Gastroesophageal sphincter (tissue), 4 donors: ENCODE data around the gene LRRN4CL. TPM values are rescaled to one million over a fixed set of nuclear protein-coding genes. Genes with fewer than 3 reads are reported as not detected.
"Not testable (repeated sequence)": the region's sequence is repeated elsewhere in the genome, so short reads cannot be mapped to it uniquely, and the experiment has no call there.

Experiments used
- ATAC-seq: fragments of 150-250 bp; one replicate; pipeline ENCODE4 v1.9.1; 2016; ENCODE audit warnings: mild to moderate bottlenecking, moderate library complexity
- H3K27ac ChIP-seq, 4 donors: fragments of 200-600 bp; sonication (generic) in 3 of 4; 1 replicate in 3 of 4; 2 replicates in 1 of 4; pipeline ENCODE4 v1.5.1; 2016 to 2019
- H3K27me3 ChIP-seq: fragments of 200-600 bp; sonication (generic); one replicate; pipeline ENCODE4 v1.5.1; 2019
- H3K36me3 ChIP-seq, 2 donors: fragments of 200-600 bp; sonication (generic); one replicate each; pipeline ENCODE4 v1.5.1; 2019; ENCODE audit warnings: control low read depth in 1 of 2
- H3K4me1 ChIP-seq, 3 donors: fragments of 200-600 bp; sonication (generic); 1 replicate in 2 of 3; 2 replicates in 1 of 3; pipeline ENCODE4 v1.5.1; 2016 to 2019; ENCODE audit warnings: control low read depth in 2 of 3
- H3K4me3 ChIP-seq, 2 donors: fragments of 200-600 bp; sonication (generic); one replicate each; pipeline ENCODE4 v1.5.1; 2019; ENCODE audit warnings: mild to moderate bottlenecking in 1 of 2, moderate library complexity in 1 of 2
- H3K9me3 ChIP-seq, 3 donors: fragments of 200-600 bp; sonication (generic); one replicate each; pipeline ENCODE4 v1.5.1; 2017 to 2019; ENCODE audit warnings: control low read depth in 2 of 3
- EP300 ChIP-seq: sonication (generic); formaldehyde crosslinking; IDR thresholded peaks from one replicate; pipeline ENCODE4 v1.6.1; 2017; ENCODE audit warnings: antibody characterized with exemption, mild to moderate bottlenecking
- POLR2A ChIP-seq, 2 donors: fragments of 450-650 bp; IDR thresholded peaks; one replicate each; pipeline ENCODE4 v1.6.1; 2017; ENCODE audit warnings: antibody characterized with exemption in 2 of 2, mild to moderate bottlenecking in 2 of 2, moderate library complexity in 1 of 2
- POLR2AphosphoS5 ChIP-seq: sonication (generic); formaldehyde crosslinking; IDR thresholded peaks from one replicate; pipeline ENCODE4 v1.6.1; 2017; ENCODE audit warnings: antibody characterized with exemption
- WGBS, 2 donors: methylation state at CpG; one replicate each; pipeline ENCODE4 v1.1.5; 2018; ENCODE audit warnings: low coverage in 1 of 2; 5-methylcytosine and 5-hydroxymethylcytosine counted together
- total RNA-seq, 4 donors: library from RNA; depleted of rRNA; stranded (reverse); fragments of >200 nt; gene quantifications; one replicate each; pipeline ENCODE4 v1.1.0, GENCODE V29; 2016
- TF ChIP-seq, protein P1 (sequence below), 4 experiments: fragments of 200-600 bp in 2 of 4; fragments of 450-650 bp in 2 of 4; sonication (generic) in 1 of 4; IDR thresholded peaks; one replicate each; pipeline ENCODE4 v1.5.1; 2017 to 2019; ENCODE audit warnings: antibody characterized with exemption in 4 of 4, mild to moderate bottlenecking in 2 of 4, moderate library complexity in 2 of 4

The LRRN4CL gene
- total RNA-seq, 4 donors from 2014 or later, result 20.1 to 42.1 (median 32.1) TPM

- peaks cover 0 to 27% of the 10 kb centered on the region in 2 donors for H3K36me3 ChIP-seq
- H3K9me3 ChIP-seq, result no peaks in the 10 kb centered on the region
- H3K27ac ChIP-seq, result peak overlapping the region; percentile 34 to 95 (median 92)
- H3K4me1 ChIP-seq, result peaks cover 0 to 50% (median 29%) of the 10 kb centered on the region in 3 donors
- no peaks in the 10 kb centered on the region for H3K27me3 ChIP-seq
- ATAC-seq, result no peak
- 68 to 78% methylated on average over 7 to 8 of the region's 8 CpGs for whole genome bisulfite sequencing, 2 donors
- peak overlapping the region in 1 of 2 donors; percentile 62 for H3K4me3 ChIP-seq
- TF ChIP-seq POLR2A (IDR thresholded peaks at IDR 0.05) (no peak), POLR2AphosphoS5 (no peak), EP300 (no peak)
- TF ChIP-seq, protein P1, sequence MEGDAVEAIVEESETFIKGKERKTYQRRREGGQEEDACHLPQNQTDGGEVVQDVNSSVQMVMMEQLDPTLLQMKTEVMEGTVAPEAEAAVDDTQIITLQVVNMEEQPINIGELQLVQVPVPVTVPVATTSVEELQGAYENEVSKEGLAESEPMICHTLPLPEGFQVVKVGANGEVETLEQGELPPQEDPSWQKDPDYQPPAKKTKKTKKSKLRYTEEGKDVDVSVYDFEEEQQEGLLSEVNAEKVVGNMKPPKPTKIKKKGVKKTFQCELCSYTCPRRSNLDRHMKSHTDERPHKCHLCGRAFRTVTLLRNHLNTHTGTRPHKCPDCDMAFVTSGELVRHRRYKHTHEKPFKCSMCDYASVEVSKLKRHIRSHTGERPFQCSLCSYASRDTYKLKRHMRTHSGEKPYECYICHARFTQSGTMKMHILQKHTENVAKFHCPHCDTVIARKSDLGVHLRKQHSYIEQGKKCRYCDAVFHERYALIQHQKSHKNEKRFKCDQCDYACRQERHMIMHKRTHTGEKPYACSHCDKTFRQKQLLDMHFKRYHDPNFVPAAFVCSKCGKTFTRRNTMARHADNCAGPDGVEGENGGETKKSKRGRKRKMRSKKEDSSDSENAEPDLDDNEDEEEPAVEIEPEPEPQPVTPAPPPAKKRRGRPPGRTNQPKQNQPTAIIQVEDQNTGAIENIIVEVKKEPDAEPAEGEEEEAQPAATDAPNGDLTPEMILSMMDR (IDR thresholded peaks at IDR 0.05), result no peak
Measured at GRCh38 chr11:62706850-62707247, 17.5 kb upstream of the LRRN4CL start.

GRCh38 chr11:62705880-62706849 is 16.8 kb upstream of the LRRN4CL start:
- Histone ChIP-seq H3K36me3 (peaks cover 0 to 27% of the 10 kb centered on the region in 2 donors), H3K27me3 (no peaks in the 10 kb centered on the region), H3K27ac (peak overlapping the region; percentile 34 to 95 (median 92)), H3K4me1 (peaks cover 0 to 50% (median 29%) of the 10 kb centered on the region in 3 donors), H3K9me3 (no peaks in the 10 kb centered on the region), H3K4me3 (peak overlapping the region; percentile 40 to 62)
- TF ChIP-seq POLR2AphosphoS5, result peak; percentile 55
- TF ChIP-seq, protein P1 (IDR thresholded peaks at IDR 0.05), result no peak
- TF ChIP-seq POLR2A (IDR thresholded peaks at IDR 0.05), result peak; percentile 39 to 49
- TF ChIP-seq EP300, result no peak
- ATAC-seq, result peak; percentile 88
- WGBS, 2 donors, result 1% methylated on average over 9 to 12 of the region's 73 CpGs

DNA sequence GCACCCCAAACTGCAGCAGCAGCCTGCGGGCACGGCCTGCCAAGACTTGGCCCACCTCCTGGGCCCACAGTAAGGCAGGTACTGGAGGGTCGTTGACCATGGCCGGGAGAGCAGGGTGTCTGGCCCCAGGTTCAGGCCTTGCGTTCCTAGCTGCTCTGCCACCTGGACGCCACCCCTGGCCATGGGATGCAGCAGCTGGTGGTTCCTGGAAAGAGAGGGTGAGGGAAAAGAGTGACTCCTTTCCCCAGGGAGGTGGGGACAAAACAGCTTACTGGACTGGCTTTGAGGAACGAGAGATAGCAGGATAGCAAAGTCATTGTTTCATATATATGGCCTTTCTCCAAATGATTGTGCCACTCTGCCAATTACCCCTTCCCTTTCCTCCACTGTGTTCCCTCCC is 16.1 kb upstream of the LRRN4CL start:
- peak overlapping the region; percentile 40 to 62 for H3K4me3 ChIP-seq
- 0% methylated on average over 1 of the region's 7 CpGs for WGBS, 2 donors
- H3K27ac ChIP-seq, result peak overlapping the region; percentile 31 to 95 (median 92)
- H3K36me3 ChIP-seq, result peaks cover 0 to 27% of the 10 kb centered on the region in 2 donors
- TF ChIP-seq, protein P1 (IDR thresholded peaks at IDR 0.05), result no peak
- TF ChIP-seq POLR2A (IDR thresholded peaks at IDR 0.05) (no peak), EP300 (no peak), POLR2AphosphoS5 (no peak)
- H3K9me3 ChIP-seq, result no peaks in the 10 kb centered on the region
- no peak for ATAC-seq
- peaks cover 0 to 46% (median 26%) of the 10 kb centered on the region in 3 donors for H3K4me1 ChIP-seq
- H3K27me3 ChIP-seq, result no peaks in the 10 kb centered on the region

GRCh38 chr11:62703921-62704320 is 14.6 kb upstream of the LRRN4CL start:
- peaks cover 0 to 36% (median 20%) of the 10 kb centered on the region in 3 donors for H3K4me1 ChIP-seq
- not testable (repeated sequence) for ATAC-seq, H3K9me3 ChIP-seq, H3K4me3 ChIP-seq, H3K27me3 ChIP-seq, H3K27ac ChIP-seq
- peaks cover 0 to 29% of the 10 kb centered on the region in 2 donors for H3K36me3 ChIP-seq
- WGBS, 2 donors, result 88% methylated on average over 4 of the region's 4 CpGs; no CpG with 5 or more reads in 1 of the 2 donors

- no peak for ATAC-seq
- TF ChIP-seq EP300 (no peak), POLR2A (IDR thresholded peaks at IDR 0.05) (no peak), POLR2AphosphoS5 (no peak)
- TF ChIP-seq, protein P1 (IDR thresholded peaks at IDR 0.05), result no peak
- no peak overlapping the region for H3K4me3 ChIP-seq
- H3K9me3 ChIP-seq, result no peaks in the 10 kb centered on the region
- H3K36me3 ChIP-seq, result peaks cover 0 to 33% of the 10 kb centered on the region in 2 donors
- WGBS, 2 donors, result 85 to 88% methylated on average over 7 of the region's 11 CpGs
- H3K4me1 ChIP-seq, result peaks cover 0 to 19% (median 13%) of the 10 kb centered on the region in 3 donors
- no peak overlapping the region for H3K27ac ChIP-seq
- no peaks in the 10 kb centered on the region for H3K27me3 ChIP-seq
Measured at GRCh38 chr11:62702246-62702645, 12.9 kb upstream of the LRRN4CL start.
